ENCODE results near the gene ABCB10.

The ABCB10 gene

DNA sequence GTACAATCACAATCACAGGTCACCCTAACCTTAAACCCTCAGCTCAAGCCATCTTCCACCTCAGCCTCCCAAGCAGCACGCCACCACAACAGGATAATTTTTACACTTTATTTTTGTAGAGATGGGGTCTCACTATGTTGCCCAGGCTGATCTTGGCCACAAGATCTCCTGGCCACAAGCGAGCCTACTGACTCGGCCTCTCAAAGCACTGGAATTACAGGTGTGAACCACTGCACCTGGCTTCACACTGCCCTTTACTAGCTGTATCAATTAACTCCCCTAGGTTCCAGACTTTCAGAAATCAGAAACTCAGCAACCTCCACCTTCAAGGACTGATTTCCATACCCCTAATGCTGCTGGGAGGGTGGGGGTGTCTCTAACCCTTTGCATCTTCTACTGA is 87.3 kb downstream of the ABCB10 start:
- no peak for TF ChIP-seq CTCF (conservative IDR thresholded peaks at IDR 0.05; ENCODE audit: low read depth, low read length)
- H3K4me3 ChIP-seq (ENCODE audit: low read depth, low read length), result no peak overlapping the region
- no peak for DNase-seq (ENCODE audit: low read depth)

GRCh38 chr1:229470406-229471043 is 88.0 kb downstream of the ABCB10 start:
- no peak overlapping the region for H3K4me3 ChIP-seq (ENCODE audit: low read depth, low read length)
- no peak for TF ChIP-seq CTCF (conservative IDR thresholded peaks at IDR 0.05; ENCODE audit: low read depth, low read length)
- no peak for DNase-seq (ENCODE audit: low read depth)

DNA sequence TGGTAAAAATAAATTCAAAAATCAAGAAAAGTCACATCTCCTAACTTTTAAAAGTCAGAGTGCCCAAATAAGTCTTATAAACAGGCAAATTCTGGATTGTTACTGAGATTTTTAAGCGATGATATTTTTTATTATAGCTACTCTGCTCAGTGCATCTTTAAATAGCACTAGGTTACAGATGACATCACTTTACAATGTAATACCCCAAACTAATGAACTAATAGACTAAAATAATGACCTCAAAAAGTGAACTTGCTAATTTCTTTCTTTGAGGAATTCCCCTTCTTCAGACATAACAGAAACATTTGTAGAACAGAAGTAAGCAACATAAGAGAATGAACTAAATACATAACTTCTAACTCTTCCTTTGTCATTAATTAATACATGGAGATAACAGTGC is 91.6 kb downstream of the ABCB10 start:
- no peak for TF ChIP-seq CTCF (conservative IDR thresholded peaks at IDR 0.05; ENCODE audit: low read depth, low read length)
- DNase-seq (ENCODE audit: low read depth), result no peak

More for the DNA sequence above, 91.6 kb downstream of the ABCB10 start:
- H3K4me3 ChIP-seq (ENCODE audit: low read depth, low read length), result no peak overlapping the region

All from choroid plexus epithelial cell (primary cell).